LNCaP clone FGC (cell line): ENCODE data around the gene FRAS1.

Experiments
- DNase-seq: peaks from one replicate; pipeline ENCODE4 v3.0.0-alpha.2; 2011; ENCODE audit warnings: low read depth
- H3K4me3 ChIP-seq: 2 replicates; pipeline ENCODE4 v1.5.1; 2011; ENCODE audit warnings: mild to moderate bottlenecking, low read depth, low read length, control low read depth
- TF ChIP-seq, protein P1 (sequence below): IDR thresholded peaks from 2 replicates; pipeline ENCODE4 v1.5.1; 2012; ENCODE audit warnings: mild to moderate bottlenecking; ENCODE audit not compliant: control insufficient read depth, insufficient read depth; ENCODE audit errors: extremely low read depth

The FRAS1 gene

GRCh38 chr4:78039678-78040077 is 17.4 kb upstream of the FRAS1 start:
- H3K4me3 ChIP-seq, result no peak overlapping the region
- no peak for DNase-seq
- TF ChIP-seq, protein P1, sequence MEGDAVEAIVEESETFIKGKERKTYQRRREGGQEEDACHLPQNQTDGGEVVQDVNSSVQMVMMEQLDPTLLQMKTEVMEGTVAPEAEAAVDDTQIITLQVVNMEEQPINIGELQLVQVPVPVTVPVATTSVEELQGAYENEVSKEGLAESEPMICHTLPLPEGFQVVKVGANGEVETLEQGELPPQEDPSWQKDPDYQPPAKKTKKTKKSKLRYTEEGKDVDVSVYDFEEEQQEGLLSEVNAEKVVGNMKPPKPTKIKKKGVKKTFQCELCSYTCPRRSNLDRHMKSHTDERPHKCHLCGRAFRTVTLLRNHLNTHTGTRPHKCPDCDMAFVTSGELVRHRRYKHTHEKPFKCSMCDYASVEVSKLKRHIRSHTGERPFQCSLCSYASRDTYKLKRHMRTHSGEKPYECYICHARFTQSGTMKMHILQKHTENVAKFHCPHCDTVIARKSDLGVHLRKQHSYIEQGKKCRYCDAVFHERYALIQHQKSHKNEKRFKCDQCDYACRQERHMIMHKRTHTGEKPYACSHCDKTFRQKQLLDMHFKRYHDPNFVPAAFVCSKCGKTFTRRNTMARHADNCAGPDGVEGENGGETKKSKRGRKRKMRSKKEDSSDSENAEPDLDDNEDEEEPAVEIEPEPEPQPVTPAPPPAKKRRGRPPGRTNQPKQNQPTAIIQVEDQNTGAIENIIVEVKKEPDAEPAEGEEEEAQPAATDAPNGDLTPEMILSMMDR, result no peak

- no peak for DNase-seq
- H3K4me3 ChIP-seq, result no peak overlapping the region
- TF ChIP-seq, protein P1, result no peak
These were observed 16.7 kb upstream of the FRAS1 start for GRCh38 chr4:78040431-78040830.

DNA sequence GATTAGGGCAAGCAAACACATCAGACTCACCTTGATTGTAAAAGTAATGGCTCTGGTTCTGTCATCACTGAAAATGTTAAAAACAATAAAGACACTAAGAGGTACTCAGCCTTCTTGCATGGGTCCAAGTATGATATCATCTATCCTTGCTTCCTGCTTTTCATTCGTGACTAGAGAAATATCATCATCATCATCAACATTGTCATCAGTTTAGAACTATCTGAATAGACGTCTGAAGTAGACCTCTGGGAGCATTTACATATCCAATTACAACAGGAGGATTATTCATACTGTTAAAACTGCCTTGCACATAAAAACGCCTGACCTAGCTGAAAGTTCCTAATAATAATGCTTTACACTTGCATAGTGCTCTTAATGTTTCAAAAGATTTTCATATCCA is 9.8 kb upstream of the FRAS1 start:
- DNase-seq, result no peak

GRCh38 chr4:78056265-78057129 is 626 bp upstream of the FRAS1 start:
- peak; percentile 70 for DNase-seq
- peak overlapping the region; percentile 59 for H3K4me3 ChIP-seq
- TF ChIP-seq, protein P1, result peak; percentile 31

More for the DNA sequence above, 9.8 kb upstream of the FRAS1 start:
- H3K4me3 ChIP-seq, result no peak overlapping the region
- TF ChIP-seq, protein P1, result no peak

DNA sequence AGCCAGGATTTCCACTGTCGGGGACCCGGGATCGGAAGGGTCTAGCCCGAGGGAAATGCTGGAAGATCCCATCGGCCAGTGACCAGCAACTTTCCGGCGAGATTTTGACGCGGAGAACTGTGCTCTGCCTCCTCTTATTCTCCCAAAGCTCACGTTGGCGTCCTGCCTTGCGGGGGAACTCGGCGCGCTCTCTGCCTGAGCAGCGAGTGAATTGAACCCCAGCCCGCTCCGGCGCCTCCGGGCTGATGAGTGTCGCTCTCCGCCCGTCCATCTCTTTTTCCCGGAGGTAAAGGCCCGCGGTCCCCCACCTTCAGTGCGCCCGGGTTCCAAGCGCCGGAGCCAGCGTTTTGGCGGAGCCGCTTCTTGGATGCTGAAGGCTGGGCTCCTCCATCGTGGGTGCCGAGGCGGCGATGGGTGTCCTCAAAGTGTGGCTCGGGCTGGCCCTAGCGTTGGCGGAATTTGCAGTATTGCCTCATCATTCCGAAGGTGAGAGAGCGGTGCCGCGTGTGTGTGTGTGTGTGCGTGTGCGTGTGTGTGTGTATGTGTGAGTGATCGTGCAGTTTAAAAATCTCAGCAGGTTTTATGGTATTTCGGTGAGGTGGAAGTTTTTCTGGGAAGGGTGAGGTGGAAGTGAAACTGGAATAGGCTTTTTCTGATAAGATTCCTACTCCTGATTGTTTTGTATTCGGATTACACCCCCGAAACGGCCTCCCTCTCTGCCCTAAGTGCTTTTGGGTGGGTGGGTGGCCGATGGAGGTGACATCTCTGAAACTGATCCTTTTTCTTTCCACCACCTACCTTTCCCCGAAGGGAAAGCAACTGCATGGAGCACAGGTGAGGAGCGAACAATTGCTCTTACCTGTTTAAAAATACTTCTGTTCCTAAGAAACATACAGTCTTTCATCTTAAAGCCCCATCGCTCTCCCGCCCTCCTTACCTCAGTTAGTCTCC is 752 bp downstream of the FRAS1 start:
- DNase-seq, result no peak
- H3K4me3 ChIP-seq, result peak overlapping the region; percentile 59

DNA sequence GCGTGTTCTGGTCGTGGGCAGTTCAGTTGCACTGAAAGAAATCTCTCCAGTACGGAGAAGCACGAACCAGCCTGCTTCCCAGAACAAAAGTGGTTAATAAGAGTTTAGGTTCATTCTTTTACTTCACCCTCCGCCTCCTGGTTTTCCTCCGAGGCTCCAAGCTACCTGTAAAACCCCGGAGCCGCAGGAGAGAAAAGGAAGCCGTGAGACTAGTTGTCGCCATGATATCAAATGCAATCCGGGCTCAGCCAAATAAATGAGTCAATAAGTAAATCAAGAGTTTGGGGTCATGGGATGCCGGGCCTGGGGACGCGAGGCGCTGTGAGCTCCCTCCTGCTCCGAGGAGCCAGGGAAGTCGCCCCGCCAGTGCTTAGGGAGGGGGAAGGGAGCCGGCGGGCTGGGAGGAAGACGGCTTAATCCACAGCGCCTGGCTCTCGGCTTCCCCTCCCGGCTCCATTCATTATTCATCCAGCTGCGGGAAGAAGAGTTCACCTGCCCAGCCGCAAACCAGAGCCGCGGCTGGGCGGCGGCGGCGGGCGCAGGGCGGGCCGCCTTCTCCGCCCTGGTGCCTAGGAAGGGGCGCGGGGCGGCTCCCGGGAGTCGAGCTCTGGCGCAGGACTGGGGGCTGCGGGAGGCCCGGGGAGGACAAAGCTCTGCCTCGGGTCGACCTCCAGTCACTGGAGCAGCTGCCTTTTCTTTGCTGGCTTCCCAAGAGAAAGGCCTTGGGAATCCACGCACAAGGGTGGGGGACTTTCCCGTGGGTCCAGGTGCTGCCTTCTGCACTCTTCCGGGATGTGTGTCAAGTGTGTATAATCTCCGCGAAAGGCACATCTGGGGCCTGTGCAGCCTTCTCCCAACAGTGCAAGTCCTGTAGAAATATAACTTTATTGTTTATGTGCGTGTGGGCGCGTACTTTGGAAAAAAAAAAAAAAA is 1.7 kb downstream of the FRAS1 start:
- peak overlapping the region; percentile 59 for H3K4me3 ChIP-seq
- TF ChIP-seq, protein P1, result no peak
- DNase-seq, result no peak

More for the DNA sequence above, 752 bp downstream of the FRAS1 start:
- TF ChIP-seq, protein P1, result no peak
